SK-N-MC (cell line): Measurements from ENCODE around the gene ZCCHC24.

Experiments used
- FOXP2 ChIP-seq: optimal IDR thresholded peaks from 2 replicates; pipeline ENCODE3; 2011; ENCODE audit warnings: mild to moderate bottlenecking, moderate library complexity; ENCODE audit not compliant: insufficient read depth; ENCODE audit errors: extremely low read length, control extremely low read depth
- POLR2AphosphoS5 ChIP-seq: IDR thresholded peaks from 2 replicates; pipeline ENCODE4 v1.6.1; 2012; ENCODE audit warnings: mild to moderate bottlenecking, low read depth, low read length, borderline replicate concordance

DNA sequence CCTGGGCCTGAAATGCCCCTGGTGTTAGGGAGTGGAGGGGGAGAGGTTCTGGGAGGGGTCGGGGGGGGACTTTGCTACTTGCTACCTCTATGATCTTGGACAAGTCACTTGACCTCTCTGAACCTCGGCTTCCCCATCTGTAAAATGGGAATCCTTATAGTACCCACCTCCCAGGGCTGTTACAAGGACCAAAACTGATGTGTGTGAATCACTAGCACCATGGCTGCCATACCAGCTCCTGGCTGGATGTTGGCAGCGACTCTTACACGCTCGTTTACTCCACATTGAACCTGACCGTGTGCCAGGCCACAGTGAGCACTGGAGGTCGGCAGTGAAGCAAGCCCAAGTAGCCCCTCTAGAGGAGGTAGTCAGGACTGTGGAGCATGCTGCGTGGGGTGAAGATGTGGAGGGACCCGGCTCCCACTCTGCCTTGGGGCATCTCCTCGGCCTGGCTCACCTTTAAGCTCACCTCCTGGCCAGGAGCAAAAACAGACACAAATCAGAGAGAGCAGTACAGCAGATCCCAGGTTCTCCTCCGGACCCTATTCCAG, 69.3 kb downstream of the ZCCHC24 start:
- TF ChIP-seq POLR2AphosphoS5 (no peak), FOXP2 (no peak)
